Immature natural killer cell (primary cell): ENCODE measurements around the gene FN3K. TPM values are rescaled to one million over a fixed set of nuclear protein-coding genes. Genes with fewer than 3 reads are reported as not detected.
"Not testable (repeated sequence)": the region's sequence is repeated elsewhere in the genome, so short reads cannot be mapped to it uniquely, and the experiment has no call there.

Experiments used
- DNase-seq, 3 donors: peaks; one replicate each; pipeline ENCODE4 v3.0.0; 2022; ENCODE audit warnings: mixed read lengths in 1 of 3
- H3K27ac Mint-ChIP-seq, 6 donors: one replicate each; pipeline ENCODE4 v1.8.0; 2020; ENCODE audit warnings: mixed read lengths in 6 of 6, mild to moderate bottlenecking in 5 of 6, inconsistent platforms in 4 of 6, moderate library complexity in 3 of 6
- H3K27me3 Mint-ChIP-seq, 3 donors: one replicate each; pipeline ENCODE4 v1.8.0; 2020 to 2021; ENCODE audit warnings: low read depth in 3 of 3, mild to moderate bottlenecking in 3 of 3, mixed read lengths in 3 of 3, moderate library complexity in 3 of 3, inconsistent platforms in 1 of 3
- H3K36me3 Mint-ChIP-seq, 3 donors: one replicate each; pipeline ENCODE4 v1.8.0; 2020; ENCODE audit warnings: mixed read lengths in 3 of 3, inconsistent platforms in 2 of 3, mild to moderate bottlenecking in 2 of 3
- H3K4me1 Mint-ChIP-seq, 2 donors: one replicate each; pipeline ENCODE4 v1.8.0; 2020; ENCODE audit warnings: inconsistent platforms in 2 of 2, mild to moderate bottlenecking in 2 of 2, mixed read lengths in 2 of 2, moderate library complexity in 1 of 2
- H3K4me3 Mint-ChIP-seq, 5 donors: one replicate each; pipeline ENCODE4 v1.8.0; 2020; ENCODE audit warnings: mild to moderate bottlenecking in 5 of 5, mixed read lengths in 5 of 5, inconsistent platforms in 3 of 5, moderate library complexity in 3 of 5
- H3K9me3 Mint-ChIP-seq, 6 donors: one replicate each; pipeline ENCODE4 v1.8.0; 2020; ENCODE audit warnings: mild to moderate bottlenecking in 6 of 6, mixed read lengths in 6 of 6, inconsistent platforms in 4 of 6, moderate library complexity in 3 of 6
- polyA plus RNA-seq, 3 donors: library from polyadenylated mRNA; unstranded; fragments of 300-500 nt; fragmentation: Illumina TruSeq; gene quantifications; one replicate each; pipeline ENCODE4 v1.2.3, GENCODE V29; 2021

FN3K gene
- polyA plus RNA-seq, 3 donors from 2014 or later = 0.18 to 1.1 (median 0.50) TPM

DNA sequence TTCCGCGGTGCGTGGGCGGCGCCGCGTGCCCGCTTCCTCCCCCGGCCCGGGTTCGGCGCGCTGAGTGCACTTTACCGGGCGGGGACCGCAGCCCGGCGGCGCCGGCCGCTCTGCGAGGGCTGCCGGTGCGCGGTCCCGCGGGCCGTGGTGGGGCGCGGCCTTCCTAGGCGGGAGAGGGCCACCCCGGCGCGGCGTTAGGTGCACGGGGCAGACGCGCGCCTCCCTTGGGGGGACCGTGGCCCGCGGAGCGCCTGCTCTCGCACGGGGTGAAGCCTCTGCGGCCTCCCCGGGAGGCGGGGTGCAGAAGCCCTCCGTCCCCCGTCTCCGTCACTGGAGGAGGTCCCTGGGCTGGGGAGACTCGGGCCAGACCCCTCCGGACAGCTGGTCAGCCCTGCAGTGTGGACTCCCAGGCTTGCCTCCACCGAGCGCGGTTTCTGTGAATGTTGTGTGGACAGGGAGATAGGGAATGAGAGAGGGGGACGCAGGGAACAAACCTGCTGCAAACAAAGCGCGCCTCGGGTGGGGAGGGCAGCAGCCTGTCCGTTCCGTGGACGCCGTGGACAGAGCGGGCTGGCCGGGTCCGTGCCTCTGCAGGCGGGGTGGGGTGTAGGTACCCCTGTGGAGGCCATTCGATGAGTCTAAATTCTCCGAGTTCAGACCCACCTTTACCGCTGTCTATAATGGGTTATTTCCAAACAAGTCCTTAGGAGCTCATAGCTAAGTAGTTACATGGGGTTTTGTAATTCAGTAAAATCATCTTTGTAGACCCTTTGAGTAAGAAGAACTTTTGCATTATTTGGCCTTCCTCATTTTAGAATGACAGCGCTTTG, 17.2 kb downstream of the FN3K start:
- Mint-ChIP-seq H3K36me3 (peaks cover 0 to 5% (median 0%) of the 10 kb centered on the region in 3 donors), H3K9me3 (no peaks in the 10 kb centered on the region), H3K27ac (peak overlapping the region in 3 of 6 donors; percentile 24 to 74 (median 69)), H3K27me3 (peaks cover 0 to 6% (median 3%) of the 10 kb centered on the region in 3 donors), H3K4me3 (peak overlapping the region; percentile 71 to 84 (median 74)), H3K4me1 (peaks cover 18 to 26% of the 10 kb centered on the region in 2 donors)
- DNase-seq = no peak

DNA sequence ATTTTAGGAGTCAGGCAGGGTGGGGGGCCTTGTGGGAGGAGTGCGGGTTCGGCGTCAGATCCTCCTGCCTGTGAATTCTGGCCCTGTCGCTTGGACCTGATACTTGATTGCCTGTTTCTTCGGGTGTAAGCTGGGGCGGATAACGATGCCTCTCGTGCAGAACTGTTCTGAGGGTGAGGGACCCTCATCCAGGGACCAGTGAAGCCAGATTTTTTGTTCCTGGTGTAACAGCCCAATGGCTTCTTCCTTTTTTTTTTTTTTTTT, 17.7 kb downstream of the FN3K start:
- Mint-ChIP-seq H3K9me3 (no peaks in the 10 kb centered on the region), H3K27me3 (peaks cover 0 to 6% (median 3%) of the 10 kb centered on the region in 3 donors), H3K27ac (peak overlapping the region in 2 of 6 donors; percentile 24 to 74), H3K4me1 (peaks cover 18 to 26% of the 10 kb centered on the region in 2 donors), H3K4me3 (peak overlapping the region; percentile 71 to 84 (median 74)), H3K36me3 (peaks cover 0 to 5% (median 0%) of the 10 kb centered on the region in 3 donors)
- no peak for DNase-seq

DNA sequence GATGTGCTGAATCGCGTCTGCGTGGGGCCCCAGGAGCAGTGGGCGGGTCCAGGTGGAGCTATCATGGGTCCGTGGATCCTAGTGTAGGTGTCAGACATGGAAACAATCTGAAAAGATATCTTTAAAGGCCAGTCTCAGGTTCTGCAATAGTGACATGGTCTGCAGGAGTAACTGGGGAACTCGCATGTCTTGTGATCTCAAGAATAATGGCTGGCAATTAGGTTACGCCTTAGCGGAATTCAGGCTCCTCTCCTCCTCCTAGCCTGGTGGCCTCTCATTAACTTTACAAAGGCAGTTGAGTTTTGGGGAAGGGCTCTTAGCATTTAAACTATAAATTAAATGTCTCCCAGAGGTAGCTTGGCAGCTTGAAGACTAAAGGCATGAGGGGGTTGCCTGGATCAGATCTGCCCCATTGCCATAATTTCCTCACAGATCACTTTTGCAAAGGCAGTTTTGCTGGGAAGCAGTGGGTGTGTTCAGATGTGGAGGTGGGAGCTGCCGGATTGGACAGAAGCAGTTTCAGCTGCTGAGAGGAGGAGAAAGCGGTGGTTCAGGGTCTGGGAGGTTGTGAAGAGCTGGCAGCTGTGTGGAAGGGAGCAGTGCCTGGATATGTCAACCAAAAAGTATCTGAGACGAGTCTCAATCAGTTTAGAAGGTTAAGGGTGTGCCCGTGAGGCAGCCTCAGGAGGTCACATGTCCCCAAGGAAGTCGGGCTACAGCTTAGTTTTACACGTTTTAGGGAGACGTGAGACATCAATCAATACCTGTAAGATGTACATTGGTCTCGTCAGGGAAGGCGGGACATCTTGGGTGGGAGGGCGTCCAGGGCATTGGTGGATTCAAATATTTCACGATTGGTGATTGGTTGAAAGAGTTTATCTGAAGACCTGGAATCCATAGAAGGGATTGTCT, 19.1 kb downstream of the FN3K start:
- Mint-ChIP-seq H3K36me3 (peaks cover 0 to 5% (median 0%) of the 10 kb centered on the region in 3 donors), H3K4me1 (peaks cover 18 to 26% of the 10 kb centered on the region in 2 donors), H3K4me3 (peak overlapping the region; percentile 13 to 71 (median 32)), H3K27me3 (peaks cover 0 to 6% (median 3%) of the 10 kb centered on the region in 3 donors), H3K27ac (peak overlapping the region in 3 of 6 donors; percentile 19 to 42 (median 40)), H3K9me3 (no peaks in the 10 kb centered on the region)
- no peak for DNase-seq

DNA sequence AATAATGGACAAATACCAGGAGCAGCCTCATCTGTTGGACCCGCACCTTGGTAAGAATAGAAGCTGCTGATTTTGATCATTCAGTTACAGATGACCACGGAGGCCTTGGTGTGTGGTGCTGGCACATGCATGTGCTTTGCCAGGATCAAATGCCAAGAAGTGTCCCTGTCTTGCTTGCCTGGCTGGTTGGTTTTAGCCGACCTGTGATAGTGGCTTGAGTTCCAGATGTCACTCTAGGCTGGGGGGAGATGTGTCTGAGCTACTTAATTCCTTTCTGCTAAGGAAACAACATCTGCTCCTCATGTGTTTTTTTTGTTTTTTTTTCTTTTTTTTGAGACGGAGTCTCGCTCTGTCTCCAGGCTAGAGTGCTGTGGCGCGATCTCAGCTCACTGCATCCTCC, 20.8 kb downstream of the FN3K start:
- Mint-ChIP-seq H3K4me3 (no peak overlapping the region), H3K27me3 (peaks cover 0 to 3% (median 2%) of the 10 kb centered on the region in 3 donors), H3K27ac (no peak overlapping the region), H3K9me3 (no peaks in the 10 kb centered on the region), H3K4me1 (peaks cover 19 to 26% of the 10 kb centered on the region in 2 donors), H3K36me3 (peaks cover 5 to 11% (median 6%) of the 10 kb centered on the region in 3 donors)
- no peak for DNase-seq

DNA sequence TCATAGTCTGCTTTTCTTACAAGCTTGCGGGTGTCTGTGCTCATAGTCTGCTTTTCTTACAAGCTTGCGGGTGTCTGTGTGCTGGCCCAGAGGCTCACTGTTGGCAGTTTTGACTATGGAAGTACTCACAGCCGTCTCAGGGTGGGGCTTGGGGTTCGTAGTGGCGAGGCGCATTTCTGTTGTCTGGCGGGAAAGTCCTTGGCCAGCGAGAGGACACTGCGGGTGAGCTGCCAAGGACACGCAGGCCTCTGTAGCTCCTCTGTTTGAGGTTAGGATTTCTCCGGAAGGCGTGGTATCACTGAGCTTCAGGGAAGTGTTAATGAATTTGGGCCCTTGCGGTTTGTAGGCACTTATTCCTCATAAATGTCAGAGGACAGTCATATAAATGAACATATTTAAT, 30.0 kb downstream of the FN3K start:
- Mint-ChIP-seq H3K27me3 (peaks cover 0 to 1% (median 0%) of the 10 kb centered on the region in 3 donors), H3K4me3 (no peak overlapping the region), H3K27ac (peak overlapping the region in 1 of 6 donors; percentile 18), H3K9me3 (no peaks in the 10 kb centered on the region), H3K36me3 (peaks cover 21 to 43% (median 29%) of the 10 kb centered on the region in 3 donors), H3K4me1 (peaks cover 0 to 2% of the 10 kb centered on the region in 2 donors)
- no peak for DNase-seq

DNA sequence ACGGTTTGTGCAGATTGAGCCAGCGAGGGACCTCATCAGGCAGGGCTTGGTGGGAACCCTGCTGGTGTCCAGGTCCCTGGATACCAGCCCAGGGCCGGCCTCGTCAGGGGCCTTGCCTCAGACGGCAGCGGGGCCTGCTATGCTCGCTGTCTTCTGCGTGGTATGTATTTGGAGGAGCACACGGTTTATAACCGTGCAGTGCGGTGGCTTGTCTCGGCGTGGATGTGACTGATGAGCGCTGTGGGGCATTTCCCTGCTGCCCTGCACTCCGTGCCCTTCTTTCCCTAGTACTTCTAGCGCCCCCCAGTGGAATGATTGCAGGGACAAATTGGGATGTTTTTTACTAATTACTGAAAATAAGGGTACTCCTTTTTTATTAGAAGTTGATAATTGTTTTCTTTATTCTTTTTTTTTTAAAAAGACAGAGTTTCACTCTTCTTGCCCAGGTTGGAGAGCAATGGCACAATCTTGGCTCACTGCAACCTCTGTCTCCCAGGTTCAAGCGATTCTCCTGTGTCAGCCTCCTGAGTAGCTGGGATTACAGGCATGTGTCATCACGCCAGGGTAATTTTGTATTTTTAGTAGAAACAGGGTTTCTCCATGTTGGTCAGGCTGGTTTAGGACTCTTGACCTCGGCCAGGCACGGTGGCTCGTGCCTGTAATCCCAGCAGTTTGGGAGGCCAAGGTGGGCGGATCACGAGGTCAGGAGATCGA, 31.8 kb downstream of the FN3K start:
- Mint-ChIP-seq H3K9me3 (no peaks in the 10 kb centered on the region), H3K4me3 (no peak overlapping the region), H3K27ac (no peak overlapping the region), H3K27me3 (peaks cover 0 to 1% (median 0%) of the 10 kb centered on the region in 3 donors), H3K36me3 (peaks cover 20 to 41% (median 28%) of the 10 kb centered on the region in 3 donors), H3K4me1 (peaks cover 5% of the 10 kb centered on the region in 2 donors)
- DNase-seq = no peak

DNA sequence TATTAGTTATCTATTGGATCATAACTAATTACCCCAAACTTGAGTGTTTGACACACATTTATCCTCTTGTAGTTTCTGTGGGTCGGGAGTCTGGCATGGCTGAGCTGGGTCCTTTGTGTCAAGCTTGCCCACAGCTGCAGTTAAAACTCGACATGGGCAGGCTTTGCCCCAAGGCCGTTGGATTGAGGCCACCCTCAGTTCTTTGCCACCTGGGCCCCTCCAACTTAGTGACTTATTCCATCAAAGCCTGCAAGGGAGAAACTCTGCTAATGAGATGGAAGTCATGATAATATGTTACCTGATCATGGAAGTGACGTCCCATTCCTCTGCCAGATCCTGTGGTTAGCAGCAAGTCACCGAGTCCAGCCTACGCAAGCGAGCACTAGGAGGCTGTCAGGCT, 33.6 kb downstream of the FN3K start:
- Mint-ChIP-seq H3K36me3 (peaks cover 19 to 41% (median 29%) of the 10 kb centered on the region in 3 donors), H3K4me1 (peaks cover 11 to 14% of the 10 kb centered on the region in 2 donors), H3K4me3 (no peak overlapping the region), H3K9me3 (no peaks in the 10 kb centered on the region), H3K27me3 (peaks cover 0 to 1% (median 0%) of the 10 kb centered on the region in 3 donors), H3K27ac (no peak overlapping the region)
- DNase-seq = no peak

DNA sequence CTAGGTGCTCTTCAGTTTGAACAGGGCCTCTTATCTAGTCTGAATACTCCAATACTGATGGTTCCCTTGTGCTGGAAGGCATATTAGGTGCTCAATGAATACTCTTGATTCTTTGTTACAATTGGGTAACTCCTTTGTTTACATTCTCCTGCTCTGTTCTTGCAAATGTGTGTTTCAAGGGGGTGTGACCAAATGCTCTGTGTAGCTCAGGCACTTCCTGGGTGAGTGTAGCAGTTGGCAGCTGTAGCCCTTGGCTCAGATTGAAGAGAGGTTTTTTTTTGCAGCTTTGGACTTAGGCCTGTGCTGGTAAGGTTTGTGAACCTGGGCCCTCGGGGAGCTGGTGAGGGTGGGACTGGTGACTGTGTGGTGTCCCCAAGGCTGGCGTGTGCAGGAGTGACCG, 36.6 kb downstream of the FN3K start:
- peak overlapping the region in 5 of 6 donors; percentile 44 to 83 (median 69) for H3K27ac Mint-ChIP-seq
- H3K27me3 Mint-ChIP-seq = peaks cover 0 to 1% (median 0%) of the 10 kb centered on the region in 3 donors
- no peaks in the 10 kb centered on the region for H3K9me3 Mint-ChIP-seq
- DNase-seq = peak in 1 of 3 donors; percentile 23
- H3K4me1 Mint-ChIP-seq = peaks cover 38 to 41% of the 10 kb centered on the region in 2 donors
- H3K36me3 Mint-ChIP-seq = peaks cover 14 to 30% (median 29%) of the 10 kb centered on the region in 3 donors
- peak overlapping the region; percentile 2 to 73 (median 50) for H3K4me3 Mint-ChIP-seq

DNA sequence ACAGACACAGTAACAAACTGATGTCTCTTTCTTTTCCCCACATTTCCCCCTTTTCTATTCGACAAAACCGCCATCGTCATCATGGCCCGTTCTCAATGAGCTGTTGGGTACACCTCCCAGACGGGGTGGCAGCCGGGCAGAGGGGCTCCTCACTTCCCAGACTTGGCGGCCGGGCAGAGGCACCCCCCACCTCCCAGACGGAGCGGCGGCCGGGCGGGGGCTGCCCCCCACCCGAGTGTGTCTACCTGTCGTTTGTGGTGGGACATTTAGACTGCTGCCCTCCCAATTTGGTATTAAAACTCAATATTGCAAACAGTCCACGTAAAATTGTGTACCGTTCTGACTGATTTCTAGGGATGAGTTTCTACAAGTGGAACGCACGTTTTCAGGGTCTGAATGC, 39.0 kb downstream of the FN3K start:
- peaks cover 4 to 17% (median 12%) of the 10 kb centered on the region in 3 donors for H3K36me3 Mint-ChIP-seq
- H3K4me3 Mint-ChIP-seq = peak overlapping the region; percentile 75 to 89 (median 84)
- not testable (repeated sequence) for DNase-seq, H3K9me3 Mint-ChIP-seq, H3K27me3 Mint-ChIP-seq
- peak overlapping the region in 5 of 6 donors; percentile 85 to 95 (median 88) for H3K27ac Mint-ChIP-seq
- H3K4me1 Mint-ChIP-seq = peaks cover 44 to 45% of the 10 kb centered on the region in 2 donors

DNA sequence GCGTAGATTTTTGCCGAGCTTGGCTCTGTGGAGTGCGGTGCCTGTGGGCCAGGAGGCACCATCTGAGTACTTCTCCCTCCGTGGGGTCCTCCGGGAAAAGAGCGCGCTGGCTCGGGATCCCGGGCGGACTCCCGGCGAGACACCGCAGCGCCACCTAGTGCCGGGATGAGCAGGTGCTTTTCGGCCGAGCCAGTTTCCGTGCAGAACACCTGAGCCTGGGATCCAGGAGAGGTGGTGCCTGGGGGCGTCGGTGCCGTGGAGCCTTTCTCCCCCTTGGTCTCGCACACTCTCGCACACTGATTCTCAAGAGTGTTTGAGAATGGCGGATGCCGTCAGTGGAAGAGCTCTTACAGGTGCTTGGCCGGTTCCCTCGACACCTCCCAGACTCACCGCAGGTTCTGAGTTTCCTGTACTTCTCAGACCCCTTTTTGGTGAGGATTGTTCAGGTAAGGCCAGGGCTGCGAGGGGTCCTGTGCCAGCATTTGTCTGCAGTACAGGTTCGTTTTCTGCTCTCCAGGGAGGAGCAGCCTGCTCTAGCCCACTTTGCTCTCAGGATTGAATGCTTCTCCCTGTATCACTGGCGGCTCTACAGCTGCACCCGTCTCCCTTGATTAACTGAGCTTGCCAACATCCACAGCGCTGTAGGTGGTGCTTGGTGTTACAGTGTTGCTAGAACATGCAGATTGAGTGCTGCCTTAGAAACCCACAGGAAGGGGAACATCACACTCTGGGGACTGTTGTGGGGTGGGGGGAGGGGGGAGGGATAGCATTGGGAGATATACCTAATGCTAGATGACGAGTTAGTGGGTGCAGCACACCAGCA, 39.8 kb downstream of the FN3K start:
- H3K4me3 Mint-ChIP-seq = peak overlapping the region; percentile 75 to 89 (median 84)
- peaks cover 43 to 44% of the 10 kb centered on the region in 2 donors for H3K4me1 Mint-ChIP-seq
- peak overlapping the region; percentile 82 to 95 (median 87) for H3K27ac Mint-ChIP-seq
- DNase-seq = peak; percentile 65 to 79 (median 66)
- no peaks in the 10 kb centered on the region for H3K9me3 Mint-ChIP-seq
- H3K36me3 Mint-ChIP-seq = peaks cover under 1 to 13% (median 12%) of the 10 kb centered on the region in 3 donors
- peaks cover 0 to 3% (median 0%) of the 10 kb centered on the region in 3 donors for H3K27me3 Mint-ChIP-seq

DNA sequence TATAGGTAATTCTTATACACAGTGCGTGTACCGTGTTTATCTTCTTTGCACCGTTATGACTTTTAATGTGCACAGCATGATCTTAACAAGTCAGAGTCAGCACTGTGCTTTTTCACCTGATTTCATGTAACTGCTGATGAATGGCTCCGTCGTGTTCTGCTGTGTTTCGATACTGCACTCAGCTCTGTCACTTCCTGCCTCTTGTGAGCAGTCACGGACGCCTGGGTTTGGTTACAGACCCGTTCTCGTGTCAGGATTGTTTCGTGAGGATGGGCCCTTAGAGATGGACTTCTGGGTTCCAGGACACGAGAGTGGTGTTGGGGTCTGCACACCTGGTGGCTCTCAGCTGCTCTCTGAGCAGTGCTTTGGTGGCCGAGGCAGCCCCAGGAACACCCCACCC, 41.0 kb downstream of the FN3K start:
- Mint-ChIP-seq H3K27ac (peak overlapping the region; percentile 61 to 95 (median 86)), H3K9me3 (no peaks in the 10 kb centered on the region), H3K36me3 (peaks cover 0 to 13% (median 12%) of the 10 kb centered on the region in 3 donors), H3K27me3 (peaks cover 0 to 3% (median 0%) of the 10 kb centered on the region in 3 donors), H3K4me3 (peak overlapping the region; percentile 42 to 77 (median 72)), H3K4me1 (peaks cover 44 to 45% of the 10 kb centered on the region in 2 donors)
- peak in 2 of 3 donors; percentile 25 to 39 for DNase-seq

DNA sequence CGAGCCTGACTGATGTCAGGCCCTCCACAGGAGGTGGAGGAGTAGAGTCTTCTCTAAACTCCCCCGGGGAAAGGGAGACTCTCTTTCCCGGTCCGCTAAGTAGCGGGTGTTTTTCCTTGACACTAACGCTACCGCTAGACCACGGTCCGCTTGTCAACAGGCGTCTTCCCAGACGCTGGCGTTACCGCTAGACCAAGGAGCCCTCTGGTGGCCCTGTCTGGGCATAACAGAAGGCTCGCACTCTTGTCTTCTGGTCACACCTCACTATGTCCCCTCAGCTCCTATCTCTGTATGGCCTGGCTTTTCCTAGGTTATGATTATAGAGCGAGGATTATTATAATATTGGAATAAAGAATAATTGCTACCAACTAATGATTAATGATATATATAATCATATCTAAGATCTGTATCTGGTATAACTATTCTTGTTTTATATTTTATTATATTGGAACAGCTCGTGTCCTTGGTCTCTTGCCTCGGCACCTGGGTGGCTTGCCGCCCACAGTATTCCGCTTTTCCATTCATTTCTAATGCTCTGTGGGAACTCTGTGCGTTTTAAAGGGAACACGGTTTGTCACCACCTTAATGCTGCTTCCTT, 42.5 kb downstream of the FN3K start:
- H3K9me3 Mint-ChIP-seq, H3K36me3 Mint-ChIP-seq, H3K4me3 Mint-ChIP-seq, H3K27me3 Mint-ChIP-seq: not testable (repeated sequence)
- H3K27ac Mint-ChIP-seq = peak overlapping the region in 3 of 6 donors; percentile 40 to 75 (median 61)
- H3K4me1 Mint-ChIP-seq = peaks cover 48 to 50% of the 10 kb centered on the region in 2 donors
- DNase-seq = peak in 1 of 3 donors; percentile 23
